ENCODE data around the gene ABCF2.

Gene ABCF2

GRCh38 chr7:151272405-151272804 lies 45.4 kb upstream of the ABCF2 start:
- no peak for DNase-seq (ENCODE audit: extremely low read depth, low read depth)
- TF ChIP-seq CTCF (IDR thresholded peaks at IDR 0.05; ENCODE audit: low read depth, low read length) = peak; percentile 2; the same call in 1 of the 2 replicates

GRCh38 chr7:151271699-151272355 lies 44.8 kb upstream of the ABCF2 start:
- peak; percentile 36 for DNase-seq (ENCODE audit: extremely low read depth, low read depth)
- TF ChIP-seq CTCF (IDR thresholded peaks at IDR 0.05; ENCODE audit: low read depth, low read length) = no peak

GRCh38 chr7:151269511-151269910 lies 42.5 kb upstream of the ABCF2 start:
- no peak for DNase-seq (ENCODE audit: extremely low read depth, low read depth)
- TF ChIP-seq CTCF (IDR thresholded peaks at IDR 0.05; ENCODE audit: low read depth, low read length) = no peak

GRCh38 chr7:151265351-151265931 lies 38.4 kb upstream of the ABCF2 start:
- TF ChIP-seq CTCF (IDR thresholded peaks at IDR 0.05; ENCODE audit: low read depth, low read length) = no peak
- DNase-seq (ENCODE audit: extremely low read depth, low read depth) = no peak

- TF ChIP-seq CTCF (IDR thresholded peaks at IDR 0.05; ENCODE audit: low read depth, low read length) = no peak
- no peak for DNase-seq (ENCODE audit: extremely low read depth, low read depth)
These were observed 37.6 kb upstream of the ABCF2 start for GRCh38 chr7:151264615-151265014.

GRCh38 chr7:151261529-151261928 lies 34.5 kb upstream of the ABCF2 start:
- DNase-seq (ENCODE audit: extremely low read depth, low read depth) = no peak
- no peak for TF ChIP-seq CTCF (IDR thresholded peaks at IDR 0.05; ENCODE audit: low read depth, low read length)

GRCh38 chr7:151260883-151261282 lies 33.9 kb upstream of the ABCF2 start:
- DNase-seq (ENCODE audit: extremely low read depth, low read depth) = no peak
- TF ChIP-seq CTCF (IDR thresholded peaks at IDR 0.05; ENCODE audit: low read depth, low read length) = no peak

Data from AG09319 (cell line).